Measurements from ENCODE around the gene CDH4.

GRCh38 chr20:61543086-61543485, 291.0 kb downstream of the CDH4 start:
- no peak for TF ChIP-seq POLR2AphosphoS5 (IDR thresholded peaks at IDR 0.05; ENCODE audit: low read depth, low read length)
- no peak for TF ChIP-seq CTCF (IDR thresholded peaks at IDR 0.05)
- TF ChIP-seq TCF7L2 (IDR thresholded peaks at IDR 0.05; ENCODE audit: low read depth, low read length) = no peak
- TF ChIP-seq REST (IDR thresholded peaks at IDR 0.05; ENCODE audit: insufficient read depth in 1 of 2, low read depth in 2 of 2, low read length in 1 of 2) = no peak
- no peak for TF ChIP-seq SIN3A (IDR thresholded peaks at IDR 0.05; ENCODE audit: borderline replicate concordance, insufficient read depth, low read depth, low read length)
